ENCODE data around the gene NLRP1. TPM values are rescaled to one million over a fixed set of nuclear protein-coding genes. Genes with fewer than 3 reads are reported as not detected.

NLRP1 gene
- polyA plus RNA-seq, 3 donors: 45.1 to 67.0 (median 51.7) TPM

DNA sequence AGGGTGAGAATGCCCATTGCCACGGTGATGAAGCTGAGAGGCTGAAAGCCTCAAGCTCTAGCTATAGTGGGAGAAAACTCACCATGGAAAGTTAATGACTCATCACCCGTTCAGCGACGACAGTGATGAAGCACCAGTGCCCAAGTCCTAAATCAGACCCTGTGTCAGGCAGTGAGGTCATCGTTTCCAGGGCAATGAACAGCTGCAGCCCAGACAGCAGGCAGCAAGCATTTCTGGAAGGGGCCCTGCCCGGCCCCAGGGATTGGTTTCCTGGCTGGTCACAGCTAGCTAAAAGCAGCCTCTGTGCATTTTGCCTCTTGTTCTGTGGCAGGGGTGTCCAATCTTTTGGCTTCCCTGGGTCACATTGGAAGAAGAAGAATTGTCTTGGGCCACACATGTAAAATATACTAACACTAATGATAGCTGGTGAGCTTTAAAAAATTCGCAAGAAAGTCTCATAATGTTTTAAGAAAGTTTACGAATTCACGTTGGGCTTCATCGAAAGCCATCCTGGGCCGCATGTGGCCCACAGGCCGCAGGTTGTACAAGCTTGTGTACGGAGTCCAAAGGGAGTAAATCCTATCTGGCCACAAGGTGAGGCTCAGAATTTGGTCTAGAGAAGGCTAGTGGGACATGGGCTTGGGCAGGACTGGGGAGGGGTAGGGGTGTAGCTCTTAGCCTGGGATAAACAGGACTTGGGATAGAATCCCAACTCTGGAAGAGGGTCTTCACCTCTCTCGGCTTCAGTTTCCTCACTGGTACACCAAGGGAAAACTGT lies 57.3 kb downstream of the NLRP1 start:
- peak; percentile 92 for DNase-seq

DNA sequence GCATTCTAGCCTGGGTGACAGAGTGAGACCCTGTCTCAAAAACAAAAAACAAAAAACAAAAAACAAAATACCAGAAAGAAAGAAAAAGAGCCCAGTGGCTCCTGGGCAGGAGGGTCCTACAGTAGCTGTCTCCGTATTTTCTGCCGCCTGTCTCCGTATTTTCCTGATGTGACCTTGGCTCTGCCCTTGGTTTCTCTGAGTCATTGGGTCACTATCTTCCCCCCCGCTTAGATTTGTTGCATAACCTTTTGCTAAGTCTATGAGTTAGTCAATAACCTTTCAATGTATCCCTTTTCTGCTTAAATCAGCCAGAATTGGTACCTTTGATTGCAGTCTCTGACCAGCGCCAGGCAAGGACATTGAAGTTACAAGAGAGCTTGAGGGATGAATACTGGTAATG lies 61.1 kb downstream of the NLRP1 start:
- no peak for DNase-seq

DNA sequence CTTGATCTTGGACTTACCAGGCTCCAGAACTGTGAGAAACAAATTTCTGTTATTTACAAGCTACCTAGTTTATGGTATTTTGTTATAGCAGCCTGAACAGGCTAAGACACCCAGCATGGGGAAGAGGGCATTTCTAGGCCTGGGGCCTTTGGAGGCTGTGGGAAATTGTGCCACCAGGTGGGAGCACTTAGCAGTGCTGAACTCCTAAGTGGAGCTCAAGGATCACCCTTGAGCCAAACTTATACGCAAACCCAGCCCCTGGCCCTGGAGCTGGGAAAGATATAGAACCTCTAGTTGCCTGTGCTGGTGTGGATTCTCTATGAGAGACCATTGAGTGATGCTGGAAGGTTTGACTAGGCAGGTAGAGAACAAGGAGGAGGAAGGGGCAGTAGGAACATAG lies 61.8 kb downstream of the NLRP1 start:
- no peak for DNase-seq

DNA sequence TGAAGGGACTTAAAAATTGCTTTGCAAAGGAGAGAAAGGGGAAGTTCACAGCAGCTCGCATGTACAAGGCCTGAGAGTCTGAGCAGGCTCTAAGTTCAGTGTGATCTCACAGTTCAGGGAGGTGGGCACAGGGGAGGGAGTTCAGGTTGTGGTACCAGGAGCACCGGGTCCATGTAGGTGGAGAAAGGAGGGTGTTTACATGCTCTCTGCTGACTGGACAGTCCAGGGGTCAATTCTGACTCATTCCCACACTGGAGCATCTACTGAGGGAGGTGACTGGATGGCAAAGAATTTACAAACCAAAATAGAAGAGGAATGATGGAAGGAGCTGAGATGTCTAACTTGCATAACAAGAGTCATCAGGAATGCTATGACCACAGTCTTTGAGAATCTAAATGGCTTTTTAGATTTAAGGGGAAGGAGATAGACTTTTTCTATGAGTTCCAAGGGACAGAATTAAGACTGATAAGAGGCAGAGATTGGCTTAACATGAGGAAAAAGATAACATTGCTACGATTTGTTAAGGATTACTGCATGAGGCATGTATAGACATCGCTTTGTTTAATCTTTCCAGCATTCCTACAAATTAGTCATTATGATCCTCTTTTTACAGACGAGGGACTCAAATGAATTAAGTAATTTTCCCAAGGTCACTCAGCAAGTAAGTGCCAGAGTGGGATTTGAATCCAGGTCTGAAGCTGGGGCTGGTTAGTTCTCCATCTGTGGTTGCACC lies 68.1 kb downstream of the NLRP1 start:
- no peak for DNase-seq

DNA sequence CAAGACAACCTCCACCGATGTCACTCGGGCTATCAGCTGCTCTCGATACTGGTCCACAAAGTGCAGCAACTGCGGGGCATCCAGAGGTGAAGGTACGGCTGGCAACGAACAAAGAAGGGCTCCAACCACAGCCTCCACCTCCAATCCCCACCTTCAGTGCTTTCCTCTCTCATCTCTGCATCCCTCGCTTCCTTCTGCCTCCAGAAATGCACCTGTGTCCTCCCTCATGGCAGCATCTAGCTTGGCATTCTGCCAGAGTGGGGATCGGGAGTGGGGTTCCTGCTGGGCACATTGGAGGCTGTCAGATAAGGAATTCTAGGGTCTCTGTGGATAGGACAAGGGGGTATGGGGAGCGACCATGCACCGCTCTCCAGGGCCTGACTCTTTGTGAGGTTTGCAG lies 69.3 kb downstream of the NLRP1 start:
- DNase-seq: no peak

DNA sequence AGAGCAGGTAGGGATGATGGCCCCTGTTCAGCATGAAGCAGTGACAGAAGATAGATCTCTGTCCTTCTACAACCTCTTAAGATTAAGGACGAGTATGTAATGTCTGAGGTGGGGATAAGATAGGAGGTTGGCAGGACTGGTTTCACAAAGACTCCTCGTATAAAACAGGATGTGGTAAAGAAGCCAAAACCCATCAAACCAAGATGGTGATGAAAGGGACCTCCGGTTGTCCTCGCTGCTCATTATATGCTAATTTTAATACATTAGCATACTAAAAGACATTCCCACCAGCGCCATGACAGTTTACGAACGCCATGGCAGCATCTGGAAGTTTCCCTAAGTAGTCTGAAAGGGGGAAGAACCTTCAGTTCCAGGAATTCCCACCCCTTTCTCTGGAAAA lies 70.7 kb downstream of the NLRP1 start:
- no peak for DNase-seq

DNA sequence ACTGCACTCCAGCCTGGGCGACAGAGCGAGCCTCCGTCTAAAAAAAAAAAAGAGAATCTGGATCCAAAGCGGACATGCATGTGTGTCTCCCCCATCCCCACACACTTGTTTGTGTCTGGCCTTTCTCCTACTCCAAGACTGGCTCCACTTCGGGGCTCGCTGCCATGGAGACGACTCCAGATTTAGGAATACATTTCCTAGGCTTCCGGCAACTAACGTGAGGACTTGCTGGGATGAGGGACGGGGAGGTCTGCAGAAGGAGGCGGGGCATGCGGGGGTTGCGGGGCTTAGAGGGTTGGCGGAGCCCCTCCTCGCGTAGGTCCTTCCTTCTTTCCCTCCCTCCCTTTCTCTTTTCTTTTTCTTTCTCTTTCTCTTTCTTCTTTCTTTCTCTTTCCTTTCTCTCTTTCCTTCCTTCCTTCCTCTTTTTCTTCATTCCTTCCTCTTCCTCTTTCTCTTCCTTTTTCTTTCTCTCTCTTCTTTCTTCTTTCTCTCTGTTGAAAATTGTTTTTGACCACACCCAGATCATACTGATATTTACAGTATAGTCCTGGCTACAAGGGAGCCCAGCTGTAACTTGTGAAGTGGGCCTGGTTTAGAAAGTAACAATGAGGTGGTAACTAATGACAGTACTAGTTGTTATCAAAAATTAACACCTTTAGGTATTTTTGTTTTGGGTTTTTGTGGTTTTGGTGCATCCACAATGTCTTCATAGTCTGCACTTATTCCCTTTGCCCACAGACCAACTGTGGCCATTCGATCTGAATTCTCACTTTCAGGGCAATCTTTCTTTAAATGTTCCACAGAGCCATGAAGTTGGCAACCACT lies 72.7 kb downstream of the NLRP1 start:
- DNase-seq: no peak

DNA sequence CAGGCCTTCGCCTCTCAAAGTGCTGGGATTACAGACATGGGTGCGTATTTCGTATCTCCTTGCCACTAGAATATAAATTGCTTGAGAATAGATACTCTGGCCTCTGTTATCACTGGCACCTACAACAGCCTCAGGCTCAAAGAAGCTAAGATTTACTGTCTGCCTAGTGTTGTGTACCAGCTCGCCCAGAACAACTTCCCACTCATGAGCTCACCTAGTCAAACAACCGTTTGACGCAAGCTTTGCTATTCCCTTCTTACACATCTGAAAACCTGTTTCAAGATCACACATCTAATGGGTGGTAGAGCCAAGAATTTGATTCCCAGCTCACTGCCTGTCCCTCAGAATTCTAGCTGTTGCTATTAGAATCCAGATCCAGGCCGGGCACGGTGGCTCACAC lies 73.5 kb downstream of the NLRP1 start:
- no peak for DNase-seq

DNA sequence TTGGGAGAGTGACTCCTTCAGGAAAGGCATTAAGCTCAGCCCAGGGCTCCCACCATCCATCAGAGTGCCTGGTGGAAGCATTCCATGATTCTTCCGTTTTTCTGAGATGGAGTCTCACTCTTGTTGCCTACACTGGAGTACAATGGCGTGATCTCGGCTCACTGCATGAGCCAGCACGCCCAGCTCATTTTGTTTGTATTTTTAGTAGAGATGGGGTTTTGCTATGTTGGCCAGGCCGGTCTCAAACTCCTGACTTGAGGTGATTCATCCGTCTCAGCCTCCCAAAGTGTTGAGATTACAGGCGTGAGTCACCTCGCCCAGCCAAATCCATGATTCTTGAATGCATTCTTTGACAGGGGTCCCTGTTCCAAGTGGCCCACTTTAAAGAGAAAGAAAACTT lies 74.8 kb downstream of the NLRP1 start:
- DNase-seq: no peak

DNA sequence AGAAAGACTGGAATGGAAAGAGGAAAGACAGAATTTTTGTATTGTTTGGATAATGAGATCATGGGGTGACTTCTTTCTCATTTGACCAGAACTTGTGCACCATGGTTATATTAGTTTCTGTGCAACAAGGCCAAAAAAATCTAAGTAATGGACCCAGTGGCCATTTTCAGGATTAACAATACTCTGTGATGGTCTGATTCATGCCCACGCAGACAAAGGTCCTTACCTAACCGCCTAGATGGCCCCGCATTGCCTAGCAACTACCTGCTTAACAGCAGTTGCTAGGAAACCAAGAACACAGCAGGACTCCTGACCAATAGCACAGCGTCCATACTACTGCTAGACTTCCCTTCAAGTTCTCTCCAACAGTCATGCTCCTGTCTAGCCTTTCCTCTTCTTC lies 75.5 kb downstream of the NLRP1 start:
- no peak for DNase-seq

DNA sequence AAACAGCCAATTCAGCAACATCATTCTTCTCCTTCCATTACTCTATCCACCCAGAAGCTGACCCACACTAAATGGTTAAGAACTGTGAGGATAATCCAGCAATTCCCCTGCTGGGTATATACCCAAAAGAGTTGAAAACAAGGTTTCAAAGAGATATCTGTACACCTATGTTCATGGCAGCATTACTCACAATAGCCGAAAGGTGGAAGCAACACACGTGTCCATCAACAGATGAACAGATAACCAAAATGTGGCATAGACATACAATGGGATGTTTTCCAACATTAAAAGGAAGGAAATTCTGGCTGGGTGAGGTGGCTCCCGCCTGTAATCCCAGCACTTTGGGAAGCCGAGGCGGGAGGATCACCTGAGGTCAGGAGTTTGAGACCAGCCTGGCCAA lies 78.0 kb downstream of the NLRP1 start:
- DNase-seq: no peak

DNA sequence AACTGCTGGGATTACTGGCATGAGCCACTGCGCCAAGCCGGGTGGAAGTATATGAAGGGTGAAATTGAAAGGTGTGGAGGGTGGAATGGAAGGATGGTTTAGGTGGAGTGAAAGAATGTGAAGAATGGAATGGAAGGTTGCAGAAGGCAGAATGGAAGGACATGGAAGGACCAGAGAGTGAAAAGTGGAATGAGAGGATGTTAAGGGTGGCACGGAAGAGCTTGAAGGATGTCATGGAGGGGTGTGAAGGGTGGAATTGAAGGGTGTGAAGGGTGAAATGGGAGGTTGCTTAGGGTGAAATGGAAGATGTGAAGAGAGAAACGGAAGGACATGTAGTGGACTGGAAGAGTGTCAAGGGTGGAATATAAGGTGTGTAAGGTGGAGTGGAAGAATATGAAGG lies 81.8 kb downstream of the NLRP1 start:
- DNase-seq: no peak

DNA sequence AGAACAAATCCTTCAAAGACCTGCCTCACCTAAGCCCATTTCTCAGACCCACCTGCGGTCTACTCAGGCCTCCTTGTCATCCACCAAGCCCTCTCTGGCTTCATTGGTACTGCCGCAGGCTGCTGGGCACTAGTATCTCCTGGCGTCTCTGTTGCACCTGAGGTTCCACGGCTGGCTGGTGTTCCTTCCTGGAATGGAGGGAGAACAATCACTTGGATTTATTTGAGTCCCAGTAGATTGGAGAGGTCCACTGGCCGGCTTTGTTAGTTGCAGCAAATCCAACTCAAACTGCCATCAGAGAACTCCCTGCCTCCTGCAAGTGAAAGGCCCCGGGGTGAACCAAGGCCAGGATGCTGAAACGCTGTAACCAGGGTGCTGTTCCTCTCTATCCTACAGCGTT lies 82.6 kb downstream of the NLRP1 start:
- no peak for DNase-seq

DNA sequence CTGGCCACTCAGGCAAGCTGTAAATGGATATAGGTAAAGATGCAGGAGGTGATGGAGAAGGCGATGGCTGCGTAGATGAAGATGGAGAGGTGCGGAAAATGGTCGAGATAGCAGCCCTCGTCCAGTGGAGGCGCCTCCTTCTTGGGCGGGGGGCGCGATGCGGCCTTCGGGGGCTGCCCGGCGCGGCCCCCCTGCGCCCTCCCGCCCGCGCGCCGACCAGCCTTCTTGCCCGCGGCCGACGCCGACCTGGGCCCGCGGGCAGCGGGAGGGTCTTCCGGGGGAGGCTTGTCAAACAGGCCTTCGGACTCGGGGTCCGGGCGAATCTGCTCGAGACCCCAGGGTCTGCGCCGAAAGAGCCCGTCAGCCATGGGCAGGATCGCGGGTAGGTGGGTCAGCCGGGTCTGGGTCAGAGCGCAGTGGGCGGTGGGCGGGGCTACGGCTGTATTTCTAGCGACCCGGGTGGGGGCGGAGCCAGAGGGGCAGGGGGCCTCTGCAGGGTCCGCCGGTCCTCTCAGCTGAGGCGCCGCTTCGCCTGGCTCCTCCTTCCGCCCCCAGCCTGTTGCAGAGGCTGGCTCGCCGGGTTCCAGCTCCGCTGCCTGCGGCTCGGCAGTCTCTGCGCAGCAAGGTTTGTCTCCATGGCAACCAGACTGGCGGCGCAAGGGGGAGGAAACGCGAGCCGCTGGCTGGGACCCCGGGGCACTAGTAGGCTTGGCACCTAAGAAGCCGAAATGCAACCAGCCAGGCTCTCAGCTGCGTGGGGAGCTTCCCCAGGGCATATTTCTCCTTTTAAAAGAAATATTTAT lies 83.5 kb downstream of the NLRP1 start:
- peak; percentile 95 for DNase-seq

DNA sequence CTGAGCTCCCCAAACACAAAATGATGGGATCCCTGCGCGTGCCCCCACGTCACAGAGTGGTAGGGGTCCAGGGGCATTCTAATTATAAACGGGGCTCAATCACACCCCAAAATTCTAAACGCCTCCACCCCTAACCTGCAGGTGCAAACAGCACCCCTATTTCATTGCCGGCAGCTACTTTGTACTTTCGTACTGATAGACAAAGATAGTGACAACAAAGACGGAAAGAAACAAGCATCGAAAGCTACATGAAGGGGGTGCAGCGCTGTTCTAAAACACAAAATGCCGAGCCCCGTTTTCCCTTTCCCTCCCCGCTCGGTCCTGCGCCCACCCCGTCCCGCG lies 84.1 kb downstream of the NLRP1 start:
- DNase-seq: no peak

DNA sequence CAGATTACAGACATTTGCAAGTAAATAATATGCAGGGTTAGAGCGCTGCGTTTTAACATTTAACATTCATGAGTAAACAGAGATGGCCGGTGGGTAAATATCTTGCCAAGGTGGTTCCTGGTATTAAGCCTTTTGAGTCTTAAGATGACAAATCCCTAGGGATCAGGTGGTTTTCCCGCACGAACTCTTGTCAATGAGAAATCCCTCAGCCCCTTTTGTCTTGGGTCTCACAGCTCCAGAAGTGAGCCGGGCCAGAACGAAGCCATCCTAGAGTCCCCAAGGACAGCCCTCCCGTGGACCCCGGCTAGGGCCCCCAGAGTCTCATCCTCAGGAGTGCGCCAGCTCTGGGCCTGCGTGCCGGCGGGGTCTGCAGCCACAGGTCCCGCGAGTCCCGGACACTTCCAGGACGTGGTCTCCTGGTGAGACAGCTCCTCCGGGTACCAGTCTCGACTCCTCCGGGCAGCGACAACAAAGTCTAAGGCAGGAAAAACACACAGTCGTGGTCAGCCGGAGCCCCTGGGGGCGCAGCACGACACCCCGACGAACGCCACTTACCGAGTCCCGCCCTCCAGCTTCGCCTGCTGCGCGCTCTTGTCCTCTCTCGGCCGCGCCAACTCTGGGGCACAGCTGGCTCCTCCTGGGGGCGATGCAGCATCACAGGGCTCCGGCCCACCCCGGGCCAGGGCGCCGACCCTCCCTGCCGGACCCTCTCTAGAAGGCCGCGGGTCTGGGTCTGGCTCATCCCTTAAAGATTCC lies 84.7 kb downstream of the NLRP1 start:
- no peak for DNase-seq

DNA sequence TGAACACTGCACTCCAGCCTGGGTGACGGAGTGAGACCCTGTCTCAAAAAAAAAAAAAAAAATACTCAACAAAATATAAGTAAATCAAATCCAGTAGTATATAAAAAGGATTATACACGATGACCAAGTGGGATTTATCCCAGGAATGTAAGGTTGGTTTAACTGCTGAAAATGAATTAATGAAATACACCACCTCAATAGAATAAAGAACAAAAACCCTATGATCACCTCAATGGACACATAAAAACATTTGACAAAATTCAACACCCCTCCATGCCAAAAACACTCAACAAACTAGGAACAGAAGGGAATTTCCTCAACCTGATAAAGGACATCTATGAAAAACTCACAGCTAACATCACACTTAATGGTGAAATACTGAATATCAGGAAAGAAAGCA lies 91.3 kb downstream of the NLRP1 start:
- no peak for DNase-seq

DNA sequence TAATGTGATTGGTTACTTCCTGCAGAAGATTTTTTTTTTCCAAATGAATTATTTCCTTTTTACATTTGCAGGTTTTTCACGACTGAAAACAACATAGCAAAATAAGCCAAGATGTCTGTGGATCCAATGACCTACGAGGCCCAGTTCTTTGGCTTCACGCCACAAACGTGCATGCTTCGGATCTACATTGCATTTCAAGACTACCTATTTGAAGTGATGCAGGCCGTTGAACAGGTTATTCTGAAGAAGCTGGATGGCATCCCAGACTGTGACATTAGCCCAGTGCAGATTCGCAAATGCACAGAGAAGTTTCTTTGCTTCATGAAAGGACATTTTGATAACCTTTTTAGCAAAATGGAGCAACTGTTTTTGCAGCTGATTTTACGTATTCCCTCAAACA lies 95.6 kb downstream of the NLRP1 start:
- DNase-seq: no peak

DNA sequence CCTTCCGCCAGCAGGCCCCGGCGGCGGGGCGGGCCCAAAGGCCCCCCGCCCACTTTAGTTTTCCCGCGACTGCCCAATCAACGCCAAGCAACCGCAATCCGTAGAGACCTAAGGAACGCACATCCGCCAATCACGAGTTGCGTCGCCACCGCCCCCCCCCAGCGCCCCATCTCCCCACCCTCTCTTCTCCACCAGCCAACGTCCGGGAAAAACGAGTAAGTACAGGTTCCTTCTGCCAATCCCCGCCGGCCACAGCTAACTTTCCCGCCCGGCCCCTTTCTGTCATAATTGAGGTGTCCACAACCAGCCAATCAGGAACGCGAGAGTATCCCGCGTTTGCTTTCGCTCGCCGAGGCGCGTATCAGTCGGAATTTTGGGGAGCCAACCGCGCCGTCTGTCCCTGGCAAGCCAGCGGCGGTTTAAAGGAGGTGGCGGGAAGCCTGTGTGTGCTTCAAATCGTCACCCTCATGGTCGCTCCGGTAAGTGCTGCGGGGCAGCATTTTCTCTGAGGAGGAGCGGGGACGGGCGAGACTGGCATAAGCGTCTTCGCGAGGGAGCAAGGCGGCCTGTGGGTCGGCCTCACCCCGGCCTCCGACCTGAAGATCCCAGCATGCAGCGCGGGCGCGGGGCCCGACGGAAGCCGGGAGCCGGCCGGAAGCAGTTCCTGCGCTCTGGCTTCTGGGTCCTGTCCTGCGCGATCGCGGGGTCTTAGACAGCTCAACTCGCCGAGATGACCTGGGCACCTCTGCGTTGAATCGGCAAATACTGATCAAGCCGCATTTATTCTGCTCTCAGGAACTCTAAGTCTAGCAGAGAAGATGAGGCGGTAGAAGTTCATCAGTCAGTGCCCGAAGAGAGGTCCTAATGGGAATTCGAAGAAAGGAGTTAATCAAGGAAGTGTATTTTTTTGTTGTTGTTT lies 97.8 kb downstream of the NLRP1 start, which contains the start of gene MIS12:
Gene MIS12, plus strand, starts transcription at position 361 of the 919 bp plus-strand sequence. CDS start 2,297 bp downstream, outside the sequence.
- DNase-seq: peak; percentile 99

Data from renal pelvis (tissue), 4 donors.